ENCODE measurements around the gene DCHS2. TPM values are rescaled to one million over a fixed set of nuclear protein-coding genes. Genes with fewer than 3 reads are reported as not detected.

The DCHS2 gene
- total RNA-seq, 1 donor from 2014 or later, result not detected

- no peaks in the 10 kb centered on the region for H3K27me3 ChIP-seq
- H3K36me3 ChIP-seq, result no peaks in the 10 kb centered on the region
- H3K4me3 ChIP-seq, result no peak overlapping the region
- intact Hi-C loops (cut with DNase I), result no loop called here
- no peak overlapping the region for H3K27ac ChIP-seq
- H3K4me1 ChIP-seq, result peaks cover 0 to 10% of the 10 kb centered on the region in 2 donors
- no peak for DNase-seq (ENCODE audit: low spot score in 2 of 2)
- H3K9me3 ChIP-seq, result no peaks in the 10 kb centered on the region
- no peak for TF ChIP-seq CTCF (IDR thresholded peaks at IDR 0.05)
Observed at GRCh38 chr4:154361450-154361849, 130.1 kb downstream of the DCHS2 start.

- intact Hi-C loops (cut with DNase I), result no loop called here
- no peak for DNase-seq (ENCODE audit: low spot score in 2 of 2)
- Histone ChIP-seq H3K4me3 (no peak overlapping the region), H3K36me3 (no peaks in the 10 kb centered on the region), H3K27me3 (no peaks in the 10 kb centered on the region), H3K27ac (no peak overlapping the region), H3K4me1 (peaks cover 0 to 10% of the 10 kb centered on the region in 2 donors), H3K9me3 (no peaks in the 10 kb centered on the region)
- TF ChIP-seq CTCF (IDR thresholded peaks at IDR 0.05), result no peak
Observed at GRCh38 chr4:154360491-154360890, 131.1 kb downstream of the DCHS2 start.

GRCh38 chr4:154354883-154355282 is 136.7 kb downstream of the DCHS2 start:
- H3K9me3 ChIP-seq, result no peaks in the 10 kb centered on the region
- no peak overlapping the region for H3K27ac ChIP-seq
- no peaks in the 10 kb centered on the region for H3K27me3 ChIP-seq
- no peak for DNase-seq (ENCODE audit: low spot score in 2 of 2)
- intact Hi-C loops (cut with DNase I), result no loop called here
- H3K4me1 ChIP-seq, result no peaks in the 10 kb centered on the region
- H3K36me3 ChIP-seq, result no peaks in the 10 kb centered on the region
- TF ChIP-seq CTCF (IDR thresholded peaks at IDR 0.05), result no peak
- no peak overlapping the region for H3K4me3 ChIP-seq

- H3K27me3 ChIP-seq, result no peaks in the 10 kb centered on the region
- intact Hi-C loops (cut with DNase I), result no loop called here
Observed at GRCh38 chr4:154349829-154350228, 141.8 kb downstream of the DCHS2 start.

GRCh38 chr4:154348657-154349056 is 142.9 kb downstream of the DCHS2 start:
- intact Hi-C loops (cut with DNase I), result no loop called here
- no peak for TF ChIP-seq CTCF (IDR thresholded peaks at IDR 0.05)
- H3K27ac ChIP-seq, result no peak overlapping the region

More at GRCh38 chr4:154349829-154350228, 141.8 kb downstream of the DCHS2 start:
- no peak for TF ChIP-seq CTCF (IDR thresholded peaks at IDR 0.05)
- DNase-seq (ENCODE audit: low spot score in 2 of 2), result no peak
- H3K36me3 ChIP-seq, result no peaks in the 10 kb centered on the region
- no peak overlapping the region for H3K27ac ChIP-seq
- no peaks in the 10 kb centered on the region for H3K9me3 ChIP-seq
- no peaks in the 10 kb centered on the region for H3K4me1 ChIP-seq
- H3K4me3 ChIP-seq, result no peak overlapping the region

GRCh38 chr4:154345359-154345758 is 146.2 kb downstream of the DCHS2 start:
- H3K27ac ChIP-seq, result no peak overlapping the region
- H3K4me3 ChIP-seq, result no peak overlapping the region
- intact Hi-C loops (cut with DNase I), result no loop called here
- no peaks in the 10 kb centered on the region for H3K36me3 ChIP-seq
- H3K4me1 ChIP-seq, result no peaks in the 10 kb centered on the region
- no peak for TF ChIP-seq CTCF (IDR thresholded peaks at IDR 0.05)
- DNase-seq (ENCODE audit: low spot score in 2 of 2), result no peak
- no peaks in the 10 kb centered on the region for H3K27me3 ChIP-seq
- H3K9me3 ChIP-seq, result no peaks in the 10 kb centered on the region

More at GRCh38 chr4:154348657-154349056, 142.9 kb downstream of the DCHS2 start:
- Histone ChIP-seq H3K4me3 (no peak overlapping the region), H3K27me3 (no peaks in the 10 kb centered on the region), H3K4me1 (no peaks in the 10 kb centered on the region), H3K36me3 (no peaks in the 10 kb centered on the region), H3K9me3 (no peaks in the 10 kb centered on the region)
- DNase-seq (ENCODE audit: low spot score in 2 of 2), result no peak
